HG02763 (cell line): Measurements from ENCODE around the gene HTRA3.

Experiments
- ATAC-seq: cut with Tn5 transposase; IDR thresholded peaks from one replicate; pipeline ENCODE4 v1.9.1; 2021; ENCODE audit warnings: mild to moderate bottlenecking, moderate library complexity; ENCODE audit not compliant: unreplicated experiment

The HTRA3 gene

DNA sequence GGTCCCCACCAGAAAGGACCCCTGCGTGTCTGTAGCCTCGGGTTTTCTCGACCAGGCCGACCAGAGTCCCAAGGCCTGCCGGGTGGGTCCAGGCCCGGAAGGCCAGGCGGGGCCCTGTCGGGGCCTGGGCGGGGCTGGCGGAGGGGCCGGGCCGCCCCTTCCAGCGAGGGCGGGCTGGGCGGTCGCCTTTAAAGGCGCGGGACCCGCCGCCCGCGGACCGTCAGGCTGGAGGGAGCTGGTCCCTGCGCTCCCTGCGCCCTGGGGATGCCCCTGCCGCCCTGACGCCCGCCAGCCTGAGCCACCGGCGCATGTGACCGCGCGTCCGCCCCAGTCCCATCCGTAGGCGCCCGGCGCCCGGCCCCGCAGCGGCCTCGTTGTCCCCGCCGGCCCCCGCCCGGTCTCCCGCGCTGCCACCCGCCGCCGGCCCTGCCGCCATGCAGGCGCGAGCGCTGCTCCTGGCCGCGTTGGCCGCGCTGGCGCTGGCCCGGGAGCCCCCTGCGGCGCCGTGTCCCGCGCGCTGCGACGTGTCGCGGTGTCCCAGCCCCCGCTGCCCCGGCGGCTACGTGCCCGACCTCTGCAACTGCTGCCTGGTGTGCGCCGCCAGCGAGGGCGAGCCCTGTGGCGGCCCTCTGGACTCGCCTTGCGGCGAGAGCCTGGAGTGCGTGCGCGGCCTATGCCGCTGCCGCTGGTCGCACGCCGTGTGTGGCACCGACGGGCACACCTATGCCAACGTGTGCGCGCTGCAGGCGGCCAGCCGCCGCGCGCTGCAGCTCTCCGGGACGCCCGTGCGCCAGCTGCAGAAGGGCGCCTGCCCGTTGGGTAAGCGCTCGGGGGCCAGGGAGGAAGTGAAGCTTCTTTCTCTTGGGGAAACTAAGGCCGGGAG is at the start of gene HTRA3:
TSS of gene HTRA3 (plus strand) at position 220 of the 883 bp plus-strand sequence. CDS start at position 435, 215 bp downstream.
- ATAC-seq: no peak

DNA sequence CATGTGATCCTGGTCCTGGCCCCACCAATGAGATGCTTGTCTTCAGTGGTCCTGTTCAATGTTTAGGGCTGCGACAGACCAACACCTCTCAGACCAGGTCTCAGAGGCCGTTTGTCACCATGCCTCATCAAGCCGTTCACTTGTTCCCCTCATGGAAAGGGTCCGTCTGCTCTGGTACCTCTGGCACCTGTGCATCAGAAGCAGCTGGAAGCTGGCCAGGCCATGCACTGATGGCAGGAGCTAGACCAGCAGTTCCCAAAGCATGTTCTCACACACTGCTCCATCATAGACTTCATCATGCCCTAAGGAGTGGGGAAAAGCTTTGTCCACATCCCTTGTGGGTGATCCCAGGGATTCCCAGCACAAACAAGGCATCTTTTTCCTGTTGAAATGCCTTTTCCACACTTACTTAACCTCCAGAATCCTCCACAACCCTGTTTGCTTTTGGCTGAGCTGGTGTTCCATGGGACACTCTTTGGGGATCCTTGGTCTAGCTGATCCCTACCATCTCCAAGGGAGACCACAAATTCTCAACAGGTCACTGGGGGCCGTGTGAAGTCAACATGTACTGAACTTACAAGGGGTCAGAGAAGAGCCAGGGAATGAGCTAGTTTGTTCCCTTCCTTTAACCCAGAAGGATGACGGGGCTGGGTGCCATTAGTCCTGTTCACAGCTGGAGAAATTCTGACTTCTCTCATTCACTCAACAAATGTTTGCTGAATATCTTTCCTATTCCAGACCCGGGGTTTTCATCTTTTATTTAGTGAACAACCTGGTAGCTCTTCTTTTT is 48.7 kb upstream of the HTRA3 start:
- no peak for ATAC-seq

GRCh38 chr4:8221476-8221875 is 48.1 kb upstream of the HTRA3 start:
- ATAC-seq: no peak

DNA sequence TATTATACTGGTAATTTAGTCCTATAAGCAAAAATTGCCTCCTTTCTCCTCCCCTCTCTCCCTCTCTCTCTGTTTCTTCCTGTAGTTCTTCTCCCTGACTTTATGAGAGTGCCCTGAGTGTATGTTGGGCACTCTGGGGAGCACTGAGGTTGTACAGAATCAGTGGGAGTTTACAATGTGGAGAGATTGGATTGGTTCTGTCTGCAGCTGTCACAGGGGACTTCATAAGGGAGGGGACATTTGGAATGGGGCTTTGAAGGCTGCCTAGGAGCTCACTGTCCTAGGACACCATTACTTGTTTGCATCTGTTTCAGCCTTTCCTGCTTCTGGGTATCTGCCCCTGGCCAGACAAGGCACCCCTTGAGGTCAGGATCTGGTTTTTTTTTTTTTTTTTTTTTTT is 47.6 kb upstream of the HTRA3 start:
- no peak for ATAC-seq

DNA sequence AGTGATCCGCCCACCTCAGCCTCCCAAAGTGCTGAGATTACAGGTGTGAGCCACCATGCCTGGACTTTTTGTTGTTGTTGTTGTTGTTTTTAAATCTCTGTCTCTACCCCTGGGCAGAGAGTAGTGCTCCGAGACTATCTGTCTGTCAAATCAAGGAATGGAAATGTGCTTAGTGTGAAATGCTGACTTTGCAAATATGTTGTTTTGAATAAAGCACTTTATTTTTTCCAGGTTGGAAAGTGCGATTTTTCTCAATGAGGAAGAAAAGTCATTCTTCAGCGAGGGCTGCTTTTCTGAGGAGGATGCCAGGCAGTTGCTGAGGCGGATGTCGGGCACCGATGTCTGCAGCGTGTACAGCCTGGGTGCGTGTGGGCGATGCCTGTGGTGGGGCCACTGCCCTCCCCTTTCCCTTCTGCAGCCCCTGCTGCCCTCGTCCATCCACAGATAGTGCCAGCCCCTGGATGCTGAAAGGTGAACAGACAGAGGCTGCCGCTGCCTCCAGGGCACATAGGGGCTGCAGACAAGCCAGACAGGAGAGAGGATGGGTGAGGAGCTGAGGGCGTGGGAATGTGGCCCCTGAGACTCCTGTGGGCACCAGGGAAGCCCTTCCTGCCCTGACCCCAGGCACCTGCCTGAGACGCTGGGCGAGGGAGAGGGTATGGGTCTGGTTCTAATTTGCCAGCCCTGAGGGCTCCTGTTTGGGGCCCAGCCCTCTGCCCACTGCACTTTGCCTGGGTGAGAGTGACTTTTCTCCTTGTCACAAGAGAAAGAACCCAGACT is 46.8 kb upstream of the HTRA3 start:
- ATAC-seq: no peak

GRCh38 chr4:8224267-8224974 is 45.1 kb upstream of the HTRA3 start:
- no peak for ATAC-seq

GRCh38 chr4:8224975-8225625 is 44.5 kb upstream of the HTRA3 start:
- ATAC-seq: no peak

DNA sequence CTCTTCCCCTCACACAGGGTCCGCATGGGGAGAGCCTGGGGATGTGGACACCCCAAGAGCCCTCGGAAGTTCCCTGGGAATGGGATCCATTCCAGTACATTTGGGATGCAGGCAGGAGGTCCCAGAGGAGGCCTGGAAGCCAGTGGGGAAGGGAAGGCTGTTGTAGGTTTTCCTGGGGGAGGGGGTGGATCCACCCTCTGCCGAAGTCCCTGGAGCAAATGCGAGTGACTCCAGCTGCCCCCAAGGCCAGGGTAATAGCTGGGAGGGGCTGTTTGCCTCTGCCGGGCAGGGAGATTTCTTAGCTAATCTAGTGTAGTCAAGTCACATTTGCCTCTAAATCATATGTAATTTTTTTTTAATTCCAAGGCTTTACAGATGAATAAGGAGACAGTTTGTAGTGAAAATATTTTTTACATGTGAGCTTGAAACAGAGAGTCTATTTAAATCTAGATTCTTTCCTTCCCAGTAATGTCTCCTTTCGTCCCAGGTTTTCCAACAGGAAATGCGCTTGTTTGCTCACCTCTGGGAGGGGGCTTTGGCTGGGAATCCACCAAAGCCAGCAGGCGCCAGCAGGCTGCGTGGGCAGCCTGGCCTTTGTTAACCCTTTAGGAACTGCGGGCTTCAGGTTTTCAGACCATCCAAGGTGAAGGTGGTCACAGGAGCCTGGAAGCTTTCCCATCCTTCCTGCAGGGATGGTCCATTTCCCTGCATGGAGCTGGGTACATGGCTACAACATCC is 43.7 kb upstream of the HTRA3 start:
- ATAC-seq: no peak

DNA sequence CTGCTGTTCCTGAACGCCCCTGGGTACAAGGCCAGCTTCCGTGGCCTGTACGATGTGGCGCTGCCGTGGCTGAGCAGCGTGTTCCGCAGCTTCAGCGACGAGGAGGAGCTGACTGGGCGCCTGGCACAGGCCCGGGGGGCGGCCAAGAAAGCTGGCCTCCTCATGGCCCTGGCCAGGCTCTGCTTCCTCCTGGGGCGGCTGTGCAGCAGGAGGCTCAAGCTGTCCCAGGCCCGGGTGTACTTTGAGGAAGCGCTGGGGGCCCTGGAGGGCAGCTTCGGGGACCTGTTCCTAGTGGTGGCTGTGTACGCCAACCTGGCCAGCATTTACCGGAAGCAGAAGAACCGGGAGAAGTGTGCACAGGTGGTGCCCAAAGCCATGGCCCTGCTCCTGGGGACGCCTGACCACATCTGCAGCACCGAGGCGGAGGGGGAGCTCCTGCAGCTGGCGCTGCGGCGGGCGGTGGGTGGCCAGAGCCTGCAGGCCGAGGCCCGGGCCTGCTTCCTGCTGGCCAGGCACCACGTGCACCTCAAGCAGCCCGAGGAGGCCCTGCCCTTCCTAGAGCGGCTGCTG is 42.3 kb upstream of the HTRA3 start:
- ATAC-seq: no peak

- ATAC-seq: no peak
Measured at GRCh38 chr4:8227771-8228318, 41.7 kb upstream of the HTRA3 start.

- peak; percentile 71 for ATAC-seq
Measured at GRCh38 chr4:8228319-8229250, 41.0 kb upstream of the HTRA3 start.

DNA sequence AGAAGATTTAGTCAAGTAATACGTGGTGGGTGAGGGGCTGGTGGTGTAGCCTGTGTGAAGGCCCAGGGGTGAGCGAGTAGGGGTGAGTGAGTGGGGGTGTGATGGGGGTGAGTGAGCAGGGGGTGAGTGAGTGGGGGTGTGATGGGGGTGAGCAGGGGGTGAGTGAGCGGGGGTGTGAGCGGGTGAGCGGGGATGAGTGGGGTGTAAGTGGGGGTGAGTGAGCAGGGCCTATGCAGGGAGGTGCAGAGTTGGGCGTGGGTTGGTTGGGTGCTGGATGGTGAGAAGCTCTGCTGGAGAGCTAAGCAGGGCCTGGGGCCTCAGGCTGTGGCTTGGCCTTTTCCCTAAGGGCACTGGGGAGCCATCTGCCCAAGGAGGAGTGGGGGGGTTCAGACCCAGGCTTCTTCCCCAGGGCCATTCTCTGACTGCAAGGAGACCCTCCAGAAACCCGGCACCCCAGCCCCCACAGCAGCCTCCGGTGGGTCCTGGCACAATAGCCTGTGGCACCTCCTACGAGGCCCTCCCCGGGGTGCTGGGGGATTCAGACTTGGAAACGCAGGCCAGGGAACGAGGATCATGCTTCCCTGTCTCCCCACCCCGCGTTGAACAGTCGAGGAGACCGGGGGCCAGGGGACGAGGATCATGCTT is 40.1 kb upstream of the HTRA3 start:
- no peak for ATAC-seq

GRCh38 chr4:8230033-8230432 is 39.5 kb upstream of the HTRA3 start:
- ATAC-seq: no peak

DNA sequence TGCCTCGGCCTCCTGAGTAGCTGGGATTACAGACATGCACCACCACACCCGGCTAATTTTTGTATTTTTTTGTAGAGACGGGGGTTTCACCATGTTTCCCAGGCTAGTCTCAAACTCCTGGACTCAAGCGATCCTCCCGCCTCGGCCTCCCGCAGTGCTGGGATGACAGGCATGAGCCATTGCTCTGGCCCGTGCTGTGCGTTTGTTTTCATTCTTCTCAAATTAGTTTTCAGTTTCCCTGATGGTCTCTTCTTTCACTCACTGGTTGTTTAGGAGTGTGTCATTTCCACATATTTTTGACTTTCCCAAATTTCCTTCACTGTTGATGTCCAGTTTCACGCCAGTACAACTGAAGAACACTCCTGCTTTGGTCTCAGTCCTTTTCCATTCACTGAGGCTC is 38.7 kb upstream of the HTRA3 start:
- no peak for ATAC-seq

DNA sequence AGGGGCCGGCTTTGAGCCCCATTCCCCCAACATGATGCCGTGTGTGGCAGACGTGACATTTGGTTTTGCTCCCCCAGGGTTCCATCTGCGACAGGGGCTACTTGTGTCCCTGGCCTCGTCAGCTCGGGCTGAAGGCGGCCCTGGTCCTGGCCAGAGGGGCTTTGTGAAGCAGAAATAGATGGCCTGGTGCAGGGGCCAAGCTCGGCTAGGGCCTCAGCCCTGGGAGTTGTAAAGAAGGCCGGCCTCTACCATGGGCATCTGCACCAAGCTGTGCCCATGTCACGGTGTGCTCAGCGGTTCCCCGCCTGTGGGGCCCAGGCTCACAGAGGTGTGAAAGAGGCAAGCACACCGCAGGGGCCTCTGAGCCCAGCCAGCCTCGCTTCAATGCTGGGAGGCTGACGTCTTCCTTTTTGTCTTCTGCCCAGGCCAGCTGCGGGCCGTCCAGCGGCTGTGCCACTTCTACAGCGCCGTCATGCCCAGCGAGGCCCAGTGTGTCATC is 38.0 kb upstream of the HTRA3 start:
- ATAC-seq: no peak

GRCh38 chr4:8232748-8233147 is 36.8 kb upstream of the HTRA3 start:
- no peak for ATAC-seq
